HG03196 (cell line): ENCODE measurements around the gene TMEM14C.

Experiments
- ATAC-seq: cut with Tn5 transposase; IDR thresholded peaks from one replicate; pipeline ENCODE4 v1.9.1; 2021; ENCODE audit not compliant: unreplicated experiment

Gene TMEM14C

GRCh38 chr6:10759312-10759839, 36.5 kb downstream of the TMEM14C start:
- ATAC-seq = no peak

- no peak for ATAC-seq
These were observed 37.0 kb downstream of the TMEM14C start for GRCh38 chr6:10759884-10760329.

- no peak for ATAC-seq
These were observed 40.1 kb downstream of the TMEM14C start for GRCh38 chr6:10763006-10763405.

GRCh38 chr6:10769419-10769818, 46.5 kb downstream of the TMEM14C start:
- ATAC-seq = no peak

- ATAC-seq = no peak
These were observed 48.6 kb downstream of the TMEM14C start for GRCh38 chr6:10771371-10771894.

GRCh38 chr6:10778230-10778629, 55.4 kb downstream of the TMEM14C start:
- ATAC-seq = no peak

- ATAC-seq = no peak
These were observed 56.2 kb downstream of the TMEM14C start for GRCh38 chr6:10779076-10779475.
